Measurements from ENCODE around the gene KDM4B. TPM values are rescaled to one million over a fixed set of nuclear protein-coding genes. Genes with fewer than 3 reads are reported as not detected.

KDM4B gene
- total RNA-seq, 2 experiments from 2014 or later, result 24.4 to 25.0 TPM

- CTCF ChIA-PET, result no interaction called here
- POLR2A ChIA-PET, result no interaction called here
These were observed 163.3 kb downstream of the KDM4B start for GRCh38 chr19:5132206-5132560.

- POLR2A ChIA-PET, result no interaction called here
- CTCF ChIA-PET, result no interaction called here
These were observed 164.1 kb downstream of the KDM4B start for GRCh38 chr19:5132698-5133651.

- POLR2A ChIA-PET, result no interaction called here
- CTCF ChIA-PET, result no interaction called here
These were observed 165.2 kb downstream of the KDM4B start for GRCh38 chr19:5133986-5134595.

- CTCF ChIA-PET, result no interaction called here
- POLR2A ChIA-PET, result no interaction called here
These were observed 165.8 kb downstream of the KDM4B start for GRCh38 chr19:5134691-5135090.

GRCh38 chr19:5136073-5136855, 167.4 kb downstream of the KDM4B start:
- ChIA-PET POLR2A (no interaction called here), CTCF (no interaction called here)

- CTCF ChIA-PET, result interaction anchor here (1.1 kb wide), 1 partner anchor 87 kb away, joined by 5 read pairs; no protein-coding TSS in a partner anchor
- POLR2A ChIA-PET, result no interaction called here
These were observed 168.2 kb downstream of the KDM4B start for GRCh38 chr19:5137114-5137513.

GRCh38 chr19:5137571-5138124, 168.7 kb downstream of the KDM4B start:
- POLR2A ChIA-PET, result no interaction called here
- CTCF ChIA-PET, result interaction anchor here (1.1 to 1.3 kb wide), 2 partner anchors 17 to 87 kb away, joined by 4 to 5 read pairs; no protein-coding TSS in a partner anchor

GRCh38 chr19:5138606-5139582, 170.0 kb downstream of the KDM4B start:
- CTCF ChIA-PET, result interaction anchor here (0.8 to 1.6 kb wide), 3 partner anchors 8 to 90 kb away, joined by 4 to 6 read pairs (median 4); no protein-coding TSS in a partner anchor
- POLR2A ChIA-PET, result no interaction called here

GRCh38 chr19:5139583-5140325, 170.8 kb downstream of the KDM4B start:
- CTCF ChIA-PET, result interaction anchor here (0.8 to 1.6 kb wide), 2 partner anchors 8 to 91 kb away, joined by 4 to 6 read pairs; no protein-coding TSS in a partner anchor
- POLR2A ChIA-PET, result no interaction called here

- ChIA-PET CTCF (no interaction called here), POLR2A (no interaction called here)
These were observed 172.4 kb downstream of the KDM4B start for GRCh38 chr19:5141129-5141849.

GRCh38 chr19:5141850-5142724, 173.2 kb downstream of the KDM4B start:
- ChIA-PET CTCF (no interaction called here), POLR2A (no interaction called here)

GRCh38 chr19:5142725-5143097, 173.8 kb downstream of the KDM4B start:
- CTCF ChIA-PET, result no interaction called here
- POLR2A ChIA-PET, result no interaction called here

GRCh38 chr19:5143471-5144411, 174.8 kb downstream of the KDM4B start:
- ChIA-PET POLR2A (no interaction called here), CTCF (no interaction called here)

GRCh38 chr19:5144545-5145179, 175.7 kb downstream of the KDM4B start:
- ChIA-PET CTCF (interaction anchor here (1.1 kb wide), 1 partner anchor 96 kb away, joined by 3 read pairs; no protein-coding TSS in a partner anchor), POLR2A (no interaction called here)

Data from activated CD8-positive, alpha-beta memory T cell treated with anti-CD3 and anti-CD28 coated beads for 36 hours (primary cell).